HG03457 (cell line): Measurements from ENCODE around the gene KRTAP5-7.
"Not testable (repeated sequence)": the region's sequence is repeated elsewhere in the genome, so short reads cannot be mapped to it uniquely, and the experiment has no call there.

Experiments
- ATAC-seq: cut with Tn5 transposase; IDR thresholded peaks from one replicate; pipeline ENCODE4 v1.9.1; 2021; ENCODE audit warnings: moderate number of reproducible peaks; ENCODE audit not compliant: unreplicated experiment

Gene KRTAP5-7

GRCh38 chr11:71526796-71527575 is at the start of gene KRTAP5-7:
KRTAP5-7 (plus strand) TSS chr11:71527267; CDS start chr11:71527301, 34 bp downstream.
- ATAC-seq: not testable (repeated sequence)

GRCh38 chr11:71477641-71478527 is 49.2 kb upstream of the KRTAP5-7 start:
- ATAC-seq: no peak

GRCh38 chr11:71478528-71478840 is 48.6 kb upstream of the KRTAP5-7 start:
- no peak for ATAC-seq

GRCh38 chr11:71481101-71481960 is 45.7 kb upstream of the KRTAP5-7 start:
- ATAC-seq: no peak

- no peak for ATAC-seq
Measured at GRCh38 chr11:71482216-71482615, 44.9 kb upstream of the KRTAP5-7 start.

- ATAC-seq: no peak
Measured at GRCh38 chr11:71482746-71483364, 44.2 kb upstream of the KRTAP5-7 start.

- no peak for ATAC-seq
Measured at GRCh38 chr11:71483692-71484091, 43.4 kb upstream of the KRTAP5-7 start.

- no peak for ATAC-seq
Measured at GRCh38 chr11:71484248-71485062, 42.6 kb upstream of the KRTAP5-7 start.

GRCh38 chr11:71485063-71485399 is 42.0 kb upstream of the KRTAP5-7 start:
- no peak for ATAC-seq

- ATAC-seq: no peak
Measured at GRCh38 chr11:71485466-71485865, 41.6 kb upstream of the KRTAP5-7 start.

- ATAC-seq: no peak
Measured at GRCh38 chr11:71486320-71486719, 40.7 kb upstream of the KRTAP5-7 start.

GRCh38 chr11:71488681-71489270 is 38.3 kb upstream of the KRTAP5-7 start:
- no peak for ATAC-seq

GRCh38 chr11:71489311-71490043 is 37.6 kb upstream of the KRTAP5-7 start:
- no peak for ATAC-seq

GRCh38 chr11:71490044-71490730 is 36.9 kb upstream of the KRTAP5-7 start:
- ATAC-seq: no peak

GRCh38 chr11:71490731-71491390 is 36.2 kb upstream of the KRTAP5-7 start:
- no peak for ATAC-seq

- no peak for ATAC-seq
Measured at GRCh38 chr11:71491531-71491930, 35.5 kb upstream of the KRTAP5-7 start.

GRCh38 chr11:71491940-71492339 is 35.1 kb upstream of the KRTAP5-7 start:
- ATAC-seq: no peak
